Testis (tissue), 3 donors: ENCODE data around the gene PYM1. TPM values are rescaled to one million over a fixed set of nuclear protein-coding genes. Genes with fewer than 3 reads are reported as not detected.

Experiments
- DNase-seq: peaks from one replicate; pipeline ENCODE4 v3.0.0-alpha.2; 2019
- H3K27ac ChIP-seq, 2 donors: fragments of 200-600 bp; sonication (generic); one replicate each; pipeline ENCODE4 v1.5.1; 2019
- H3K27me3 ChIP-seq: fragments of 200-600 bp; sonication (generic); one replicate; pipeline ENCODE4 v1.5.1; 2019
- H3K36me3 ChIP-seq: fragments of 200-600 bp; sonication (generic); one replicate; pipeline ENCODE4 v1.5.1; 2017; ENCODE audit warnings: low read depth; ENCODE audit errors: missing control alignments
- H3K4me1 ChIP-seq: fragments of 200-600 bp; sonication (generic); one replicate; pipeline ENCODE4 v1.5.1; 2019
- H3K4me3 ChIP-seq, 2 donors: fragments of 200-600 bp; sonication (generic); one replicate each; pipeline ENCODE4 v1.5.1; 2017 to 2019
- H3K9me3 ChIP-seq: fragments of 200-600 bp; sonication (generic); one replicate; pipeline ENCODE4 v1.5.1; 2017
- CTCF ChIP-seq, 3 experiments: fragments of 450-650 bp in 2 of 3; fragments of 200-600 bp in 1 of 3; sonication (generic) in 1 of 3; IDR thresholded peaks; one replicate each; pipeline ENCODE4 v1.5.1; 2016 to 2019; ENCODE audit warnings: antibody characterized with exemption in 3 of 3, mild to moderate bottlenecking in 2 of 3, moderate library complexity in 1 of 3
- POLR2A ChIP-seq: fragments of 450-650 bp; IDR thresholded peaks from one replicate; pipeline ENCODE4 v1.6.1; 2017; ENCODE audit warnings: antibody characterized with exemption, mild to moderate bottlenecking, moderate library complexity
- WGBS, 2 donors: methylation state at CpG; one replicate each; pipeline ENCODE4 v1.1.5; 2018; 5-methylcytosine and 5-hydroxymethylcytosine counted together
- intact Hi-C: fragments of 100-400 bp; cut with DNase I; formaldehyde crosslinking; loops from one replicate; pipeline ENCODE4 v1.15.1; 2023; ENCODE audit warnings: low total_unique reads
- polyA plus RNA-seq: library from polyadenylated mRNA; stranded (reverse); fragments of 350-450 nt; fragmentation: Illumina TruSeq; extraction: RNeasy Lipid Tissue Mini Kit (QIAGEN cat#74804); gene quantifications from one replicate; pipeline ENCODE4 v1.2.3, GENCODE V29; 2014; ENCODE audit warnings: low read depth, low replicate concordance; ENCODE audit not compliant: insufficient read depth
- total RNA-seq, 2 donors: library from RNA; depleted of rRNA; stranded (reverse); fragments of >200 nt; gene quantifications; one replicate each; pipeline ENCODE4 v1.2.3, GENCODE V29; 2016

PYM1 gene
- total and polyA plus RNA-seq, 3 donors from 2014 or later, result 51.6 to 71.3 (median 51.8) TPM

DNA sequence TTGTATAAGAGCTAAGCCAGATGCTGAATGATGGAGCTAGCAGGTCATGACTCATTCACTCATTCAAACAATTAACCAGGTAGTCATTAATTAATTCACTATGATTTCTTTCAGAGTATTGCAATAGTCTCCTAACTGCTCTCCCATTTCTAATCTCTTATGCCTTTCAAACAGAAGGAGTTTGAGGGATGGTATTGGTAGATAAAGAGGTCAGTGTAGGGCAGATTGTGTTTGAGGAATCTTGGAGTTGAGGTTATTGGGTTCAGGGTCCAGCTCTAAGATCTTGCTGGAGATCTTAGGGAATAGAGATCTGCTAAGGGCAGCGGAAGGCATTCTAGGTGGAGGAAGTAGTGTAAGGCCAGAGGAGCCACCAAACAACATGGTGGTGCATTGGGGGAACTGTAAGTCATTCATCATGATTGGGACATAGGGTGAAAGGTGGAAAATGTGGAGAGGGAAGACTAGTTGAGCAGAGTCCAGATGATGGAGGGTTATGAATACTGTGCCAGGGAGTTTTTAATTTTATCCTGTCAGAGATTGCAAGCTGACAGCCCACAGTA lies 15.0 kb upstream of the PYM1 start:
- H3K27ac ChIP-seq, result no peak overlapping the region
- DNase-seq, result no peak
- H3K4me3 ChIP-seq, result no peak overlapping the region
- WGBS, 2 donors, result 92 to 96% methylated on average over 1 of the region's 1 CpG
- intact Hi-C loops, result no loop called here
- no peak for TF ChIP-seq POLR2A
- no peak for TF ChIP-seq CTCF (IDR thresholded peaks at IDR 0.05)
- H3K4me1 ChIP-seq, result no peaks in the 10 kb centered on the region
- no peaks in the 10 kb centered on the region for H3K9me3 ChIP-seq
- H3K27me3 ChIP-seq, result no peaks in the 10 kb centered on the region
- H3K36me3 ChIP-seq, result no peaks in the 10 kb centered on the region

GRCh38 chr12:55942055-55942454 lies 14.4 kb upstream of the PYM1 start:
- no peaks in the 10 kb centered on the region for H3K9me3 ChIP-seq
- DNase-seq, result no peak
- 91 to 94% methylated on average over 4 of the region's 4 CpGs for WGBS, 2 donors
- H3K27ac ChIP-seq, result no peak overlapping the region
- no peak overlapping the region for H3K4me3 ChIP-seq
- intact Hi-C loops, result no loop called here
- H3K27me3 ChIP-seq, result no peaks in the 10 kb centered on the region
- TF ChIP-seq CTCF (IDR thresholded peaks at IDR 0.05) (no peak), POLR2A (no peak)
- H3K36me3 ChIP-seq, result no peaks in the 10 kb centered on the region
- no peaks in the 10 kb centered on the region for H3K4me1 ChIP-seq

DNA sequence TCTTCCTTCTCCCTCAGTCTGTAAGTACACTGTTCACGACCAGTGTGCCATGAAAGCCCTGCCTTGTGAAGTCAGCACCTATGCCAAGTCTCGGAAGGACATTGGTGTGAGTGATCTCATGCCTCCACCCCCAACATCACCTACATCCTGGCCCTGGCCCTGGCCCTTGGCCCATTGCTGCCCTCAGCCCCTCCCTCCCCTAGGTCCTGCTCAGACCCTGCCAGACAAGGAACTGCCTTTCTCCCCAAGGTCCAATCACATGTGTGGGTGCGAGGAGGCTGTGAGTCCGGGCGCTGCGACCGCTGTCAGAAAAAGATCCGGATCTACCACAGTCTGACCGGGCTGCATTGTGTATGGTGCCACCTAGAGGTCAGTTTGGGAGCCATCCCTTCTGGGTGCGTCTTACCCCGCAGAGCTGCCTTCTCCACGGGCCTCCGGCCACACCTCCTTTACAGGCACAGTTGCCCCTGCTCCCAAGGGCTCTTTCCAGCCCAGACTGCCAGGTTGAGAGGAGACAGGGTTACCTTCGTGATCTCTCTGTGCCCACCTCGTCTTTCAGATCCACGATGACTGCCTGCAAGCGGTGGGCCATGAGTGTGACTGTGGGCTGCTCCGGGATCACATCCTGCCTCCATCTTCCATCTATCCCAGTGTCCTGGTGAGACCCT lies 12.5 kb upstream of the PYM1 start:
- intact Hi-C loops, result no loop called here

GRCh38 chr12:55938826-55939501 lies 11.3 kb upstream of the PYM1 start:
- WGBS, 2 donors, result 91 to 94% methylated on average over 8 of the region's 8 CpGs
- H3K27ac ChIP-seq, result no peak overlapping the region
- H3K4me3 ChIP-seq, result no peak overlapping the region
- TF ChIP-seq POLR2A (no peak), CTCF (IDR thresholded peaks at IDR 0.05) (no peak)
- no peaks in the 10 kb centered on the region for H3K4me1 ChIP-seq
- no peaks in the 10 kb centered on the region for H3K27me3 ChIP-seq
- H3K9me3 ChIP-seq, result no peaks in the 10 kb centered on the region
- H3K36me3 ChIP-seq, result no peaks in the 10 kb centered on the region
- intact Hi-C loops, result loop anchor here (10.0 kb wide), 1 partner anchor 194 kb away; the partner anchor contains the start of gene GDF11
- no peak for DNase-seq

More for the DNA sequence above, 12.5 kb upstream of the PYM1 start:
- peak; percentile 93 for DNase-seq
- Histone ChIP-seq H3K27ac (no peak overlapping the region), H3K9me3 (no peaks in the 10 kb centered on the region), H3K4me3 (no peak overlapping the region), H3K27me3 (no peaks in the 10 kb centered on the region), H3K4me1 (no peaks in the 10 kb centered on the region), H3K36me3 (no peaks in the 10 kb centered on the region)
- WGBS, 2 donors, result 13 to 21% methylated on average over 13 to 18 of the region's 18 CpGs
- TF ChIP-seq CTCF (IDR thresholded peaks at IDR 0.05) (peak; percentile 75 to 84 (median 76)), POLR2A (no peak)
